Neural progenitor cell (in vitro differentiated cells): Measurements from ENCODE around the gene CBLB. TPM values are rescaled to one million over a fixed set of nuclear protein-coding genes. Genes with fewer than 3 reads are reported as not detected.
A peak's percentile ranks its signal among the peaks of the same experiment; 100 is the strongest.

Experiments
- DNase-seq: peaks from one replicate; pipeline ENCODE4 v3.0.0-alpha.2; 2016; ENCODE audit warnings: low spot score
- H2AFZ ChIP-seq: fragments of 200-600 bp; sonication (generic); replicated peaks from 2 replicates; pipeline ENCODE4 v1.6.1; 2016; ENCODE audit warnings: antibody characterized with exemption
- H3F3A ChIP-seq: fragments of 200-600 bp; sonication (generic); 2 replicates; pipeline ENCODE4 v1.6.1; 2016; ENCODE audit warnings: antibody characterized with exemption, low read depth
- H3K27ac ChIP-seq: fragments of 200-600 bp; sonication (generic); 2 replicates; pipeline ENCODE4 v1.5.1; 2016; ENCODE audit warnings: mild to moderate bottlenecking
- H3K27me3 ChIP-seq: fragments of 200-600 bp; sonication (generic); 2 replicates; pipeline ENCODE4 v1.6.1; 2016; ENCODE audit warnings: mild to moderate bottlenecking, moderate library complexity
- H3K36me3 ChIP-seq: fragments of 200-600 bp; sonication (generic); 2 replicates; pipeline ENCODE4 v1.5.1; 2016
- H3K4me1 ChIP-seq: fragments of 200-600 bp; sonication (generic); 2 replicates; pipeline ENCODE4 v1.6.1; 2016; ENCODE audit warnings: mixed run types
- H3K4me2 ChIP-seq: fragments of 200-600 bp; sonication (generic); 2 replicates; pipeline ENCODE4 v1.6.1; 2016
- H3K4me3 ChIP-seq: fragments of 200-600 bp; sonication (generic); 2 replicates; pipeline ENCODE4 v1.5.1; 2016
- H3K79me2 ChIP-seq: fragments of 200-600 bp; sonication (generic); 2 replicates; pipeline ENCODE4 v1.6.1; 2016; ENCODE audit warnings: low read depth
- H3K9ac ChIP-seq: fragments of 200-600 bp; sonication (generic); 2 replicates; pipeline ENCODE4 v1.6.1; 2016
- H3K9me3 ChIP-seq: fragments of 200-600 bp; sonication (generic); 2 replicates; pipeline ENCODE4 v1.5.1; 2016; ENCODE audit warnings: low read depth
- H4K20me1 ChIP-seq: fragments of 200-600 bp; sonication (generic); 2 replicates; pipeline ENCODE4 v1.6.1; 2016; ENCODE audit warnings: low read depth
- H3K27ac Mint-ChIP-seq: 3 replicates; pipeline ENCODE4 v1.8.0; 2021; ENCODE audit warnings: mixed read lengths
- H3K27me3 Mint-ChIP-seq: 2 replicates; pipeline ENCODE4 v1.8.0; 2022; ENCODE audit warnings: low read depth, mild to moderate bottlenecking, inconsistent platforms, moderate library complexity, mixed read lengths; ENCODE audit not compliant: insufficient read depth
- H3K36me3 Mint-ChIP-seq: 3 replicates; pipeline ENCODE4 v1.8.0; 2021; ENCODE audit warnings: mixed read lengths
- H3K4me1 Mint-ChIP-seq: 3 replicates; pipeline ENCODE4 v1.8.0; 2021; ENCODE audit warnings: mixed read lengths
- H3K4me3 Mint-ChIP-seq: 3 replicates; pipeline ENCODE4 v1.8.0; 2021; ENCODE audit warnings: mild to moderate bottlenecking, moderate library complexity, mixed read lengths
- H3K9me3 Mint-ChIP-seq: 3 replicates; pipeline ENCODE4 v1.8.0; 2020; ENCODE audit warnings: mixed read lengths
- EZH2 ChIP-seq: fragments of 200-600 bp; sonication (generic); IDR thresholded peaks from 2 replicates; pipeline ENCODE4 v1.6.1; 2017; ENCODE audit warnings: antibody characterized with exemption, mild to moderate bottlenecking, moderate library complexity
- EZH2phosphoT487 ChIP-seq: fragments of 200-600 bp; sonication (generic); IDR thresholded peaks from 2 replicates; pipeline ENCODE4 v1.6.1; 2017; ENCODE audit warnings: antibody characterized with exemption
- total RNA-seq: library from RNA; depleted of rRNA; stranded (reverse); fragments of >200 nt; gene quantifications from 2 replicates; pipeline ENCODE4 v1.2.3, GENCODE V29; 2015; ENCODE audit warnings: low replicate concordance
- TF ChIP-seq, protein P1 (sequence below): fragments of 200-600 bp; sonication (generic); IDR thresholded peaks from 2 replicates; pipeline ENCODE4 v1.5.1; 2017; ENCODE audit warnings: antibody characterized with exemption, mild to moderate bottlenecking

CBLB gene
- total RNA-seq, 1 donor from 2014 or later = 105 TPM

DNA sequence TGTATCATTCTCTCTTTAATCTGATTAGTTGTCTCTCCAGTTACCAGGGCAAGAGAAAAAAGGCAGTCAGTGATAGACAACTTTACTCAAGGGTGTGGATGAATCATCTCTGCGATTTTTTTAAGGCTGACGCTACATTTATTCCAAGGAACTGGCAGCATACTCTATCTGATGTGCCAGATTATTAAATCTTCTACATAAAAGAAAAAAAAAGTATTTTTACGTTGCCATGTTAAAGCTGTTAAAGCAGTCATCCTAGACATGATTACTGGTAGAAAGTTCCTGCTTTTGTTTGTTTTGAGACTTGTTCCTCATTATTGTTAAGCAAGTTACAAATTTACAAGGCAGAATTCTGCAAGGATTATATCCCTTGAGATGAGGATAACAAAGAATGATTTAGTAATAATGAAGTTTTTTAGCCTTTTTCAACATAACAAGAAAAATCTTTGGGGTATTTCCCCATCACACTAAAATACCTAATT lies 121.7 kb downstream of the CBLB start:
- Histone ChIP-seq H3F3A (no peaks in the 10 kb centered on the region), H3K4me3 (no peak overlapping the region), H3K36me3 (peaks cover 19% of the 10 kb centered on the region), H4K20me1 (peaks cover 9% of the 10 kb centered on the region), H3K27me3 (no peaks in the 10 kb centered on the region), H3K9me3 (no peaks in the 10 kb centered on the region), H3K4me1 (peaks cover 19% of the 10 kb centered on the region), H3K79me2 (peaks cover 4% of the 10 kb centered on the region), H3K27ac (peak overlapping the region; percentile 39), H3K4me2 (peak overlapping the region; percentile 53), H2AFZ (no peak overlapping the region), H3K9ac (no peak overlapping the region)
- peaks cover 8% of the 10 kb centered on the region for H3K4me1 Mint-ChIP-seq
- H3K27ac Mint-ChIP-seq = no peak overlapping the region
- no peak overlapping the region for H3K4me3 Mint-ChIP-seq
- no peaks in the 10 kb centered on the region for H3K9me3 Mint-ChIP-seq
- H3K36me3 Mint-ChIP-seq = peaks cover 13% of the 10 kb centered on the region
- H3K27me3 Mint-ChIP-seq = no peaks in the 10 kb centered on the region
- no peak for DNase-seq
- TF ChIP-seq, protein P1, sequence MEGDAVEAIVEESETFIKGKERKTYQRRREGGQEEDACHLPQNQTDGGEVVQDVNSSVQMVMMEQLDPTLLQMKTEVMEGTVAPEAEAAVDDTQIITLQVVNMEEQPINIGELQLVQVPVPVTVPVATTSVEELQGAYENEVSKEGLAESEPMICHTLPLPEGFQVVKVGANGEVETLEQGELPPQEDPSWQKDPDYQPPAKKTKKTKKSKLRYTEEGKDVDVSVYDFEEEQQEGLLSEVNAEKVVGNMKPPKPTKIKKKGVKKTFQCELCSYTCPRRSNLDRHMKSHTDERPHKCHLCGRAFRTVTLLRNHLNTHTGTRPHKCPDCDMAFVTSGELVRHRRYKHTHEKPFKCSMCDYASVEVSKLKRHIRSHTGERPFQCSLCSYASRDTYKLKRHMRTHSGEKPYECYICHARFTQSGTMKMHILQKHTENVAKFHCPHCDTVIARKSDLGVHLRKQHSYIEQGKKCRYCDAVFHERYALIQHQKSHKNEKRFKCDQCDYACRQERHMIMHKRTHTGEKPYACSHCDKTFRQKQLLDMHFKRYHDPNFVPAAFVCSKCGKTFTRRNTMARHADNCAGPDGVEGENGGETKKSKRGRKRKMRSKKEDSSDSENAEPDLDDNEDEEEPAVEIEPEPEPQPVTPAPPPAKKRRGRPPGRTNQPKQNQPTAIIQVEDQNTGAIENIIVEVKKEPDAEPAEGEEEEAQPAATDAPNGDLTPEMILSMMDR = no peak
- TF ChIP-seq EZH2phosphoT487 (no peak), EZH2 (no peak)

DNA sequence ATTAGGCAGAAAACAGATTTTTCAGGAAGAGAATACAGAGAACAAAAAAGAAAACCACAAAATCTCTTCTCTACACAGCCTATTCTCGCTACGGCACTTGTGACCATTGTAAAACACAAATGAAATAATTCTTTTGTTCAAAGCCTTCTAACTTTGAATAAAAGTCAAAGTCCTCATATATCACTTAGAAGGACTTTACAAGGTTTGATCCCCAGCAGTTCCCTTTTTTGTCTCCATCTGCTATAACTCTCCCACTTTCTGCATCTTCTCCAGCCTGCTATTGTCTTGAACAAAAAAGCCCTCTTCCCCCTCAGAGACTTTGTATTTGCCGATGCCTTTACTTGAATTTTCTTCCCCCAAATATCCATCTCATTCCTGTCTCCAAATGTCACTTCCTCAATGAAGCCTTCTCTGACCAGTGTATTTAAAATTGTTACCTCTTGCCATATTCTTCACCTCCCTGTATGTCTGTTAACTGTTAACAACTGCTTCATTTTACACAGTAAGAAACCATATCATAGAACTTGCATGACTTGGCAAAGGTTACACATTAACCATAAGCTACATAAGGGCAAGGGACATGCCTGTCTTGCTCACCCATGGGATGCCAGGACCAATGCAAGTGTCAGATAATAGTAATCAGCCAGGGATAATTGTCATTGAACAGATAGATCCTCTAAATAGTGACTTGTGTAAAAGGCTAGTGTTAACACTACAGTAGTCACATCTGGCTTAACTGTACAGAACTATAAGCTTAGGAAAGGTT lies 122.4 kb downstream of the CBLB start:
- H3F3A ChIP-seq = no peaks in the 10 kb centered on the region
- no peak overlapping the region for H3K9ac ChIP-seq
- Mint-ChIP-seq H3K36me3 (peaks cover 18% of the 10 kb centered on the region), H3K4me3 (no peak overlapping the region), H3K27me3 (no peaks in the 10 kb centered on the region), H3K27ac (peak overlapping the region; percentile 3), H3K9me3 (peaks cover 4% of the 10 kb centered on the region), H3K4me1 (peaks cover 8% of the 10 kb centered on the region)
- no peak overlapping the region for H3K4me3 ChIP-seq
- peaks cover 9% of the 10 kb centered on the region for H4K20me1 ChIP-seq
- H3K4me1 ChIP-seq = peaks cover 19% of the 10 kb centered on the region
- peaks cover 4% of the 10 kb centered on the region for H3K79me2 ChIP-seq
- H3K27ac ChIP-seq = peak overlapping the region; percentile 39
- peaks cover 23% of the 10 kb centered on the region for H3K36me3 ChIP-seq
- H3K27me3 ChIP-seq = no peaks in the 10 kb centered on the region
- H3K9me3 ChIP-seq = no peaks in the 10 kb centered on the region
- DNase-seq = no peak
- no peak for TF ChIP-seq EZH2phosphoT487
- no peak for TF ChIP-seq EZH2
- TF ChIP-seq, protein P1 = no peak
- no peak overlapping the region for H2AFZ ChIP-seq
- peak overlapping the region; percentile 53 for H3K4me2 ChIP-seq

DNA sequence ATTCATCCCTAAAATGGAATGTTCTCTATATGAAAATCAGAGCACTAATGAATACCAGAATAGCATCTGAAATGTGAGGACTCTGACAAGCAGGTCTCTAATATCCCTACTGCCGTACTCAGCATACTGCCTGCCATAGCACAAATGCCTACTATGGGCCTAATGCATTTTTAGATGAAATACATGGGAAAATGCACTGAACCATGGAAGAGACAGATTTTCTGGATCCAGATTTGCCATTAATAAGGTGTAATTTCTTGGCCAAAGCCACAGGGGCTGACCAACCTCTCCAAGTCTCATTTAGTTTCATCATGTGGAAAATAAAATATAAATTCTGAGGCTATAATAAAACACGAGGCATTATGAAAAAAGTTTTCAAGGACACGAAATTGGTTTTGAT lies 123.8 kb downstream of the CBLB start:
- TF ChIP-seq EZH2phosphoT487 = no peak
- TF ChIP-seq, protein P1 = no peak
- TF ChIP-seq EZH2 = no peak
- Mint-ChIP-seq H3K27ac (no peak overlapping the region), H3K36me3 (peaks cover 21% of the 10 kb centered on the region), H3K4me3 (no peak overlapping the region), H3K27me3 (no peaks in the 10 kb centered on the region), H3K4me1 (peaks cover 8% of the 10 kb centered on the region), H3K9me3 (peaks cover 4% of the 10 kb centered on the region)
- no peak overlapping the region for H3K4me3 ChIP-seq
- H3K9me3 ChIP-seq = no peaks in the 10 kb centered on the region
- H3F3A ChIP-seq = no peaks in the 10 kb centered on the region
- H3K79me2 ChIP-seq = peaks cover 4% of the 10 kb centered on the region
- no peak for DNase-seq
- peaks cover 9% of the 10 kb centered on the region for H4K20me1 ChIP-seq
- peaks cover 19% of the 10 kb centered on the region for H3K4me1 ChIP-seq
- H3K36me3 ChIP-seq = peaks cover 23% of the 10 kb centered on the region
- H3K27me3 ChIP-seq = no peaks in the 10 kb centered on the region
- no peak overlapping the region for H3K4me2 ChIP-seq
- H3K9ac ChIP-seq = no peak overlapping the region
- H3K27ac ChIP-seq = no peak overlapping the region
- H2AFZ ChIP-seq = no peak overlapping the region
